ENCODE results near the gene SLC3A2. TPM values are rescaled to one million over a fixed set of nuclear protein-coding genes. Genes with fewer than 3 reads are reported as not detected.
"Not testable (repeated sequence)": the region's sequence is repeated elsewhere in the genome, so short reads cannot be mapped to it uniquely, and the experiment has no call there.

The SLC3A2 gene
- total RNA-seq, result 245 TPM

- DNase-seq (ENCODE audit: low spot score), result peak; percentile 93
Measured at GRCh38 chr11:62880803-62881578, at the start of gene SLC3A2. Gene SLC3A2, plus strand, starts transcription at chr11:62880896. Its CDS starts 128 bp downstream, at chr11:62881024.

DNA sequence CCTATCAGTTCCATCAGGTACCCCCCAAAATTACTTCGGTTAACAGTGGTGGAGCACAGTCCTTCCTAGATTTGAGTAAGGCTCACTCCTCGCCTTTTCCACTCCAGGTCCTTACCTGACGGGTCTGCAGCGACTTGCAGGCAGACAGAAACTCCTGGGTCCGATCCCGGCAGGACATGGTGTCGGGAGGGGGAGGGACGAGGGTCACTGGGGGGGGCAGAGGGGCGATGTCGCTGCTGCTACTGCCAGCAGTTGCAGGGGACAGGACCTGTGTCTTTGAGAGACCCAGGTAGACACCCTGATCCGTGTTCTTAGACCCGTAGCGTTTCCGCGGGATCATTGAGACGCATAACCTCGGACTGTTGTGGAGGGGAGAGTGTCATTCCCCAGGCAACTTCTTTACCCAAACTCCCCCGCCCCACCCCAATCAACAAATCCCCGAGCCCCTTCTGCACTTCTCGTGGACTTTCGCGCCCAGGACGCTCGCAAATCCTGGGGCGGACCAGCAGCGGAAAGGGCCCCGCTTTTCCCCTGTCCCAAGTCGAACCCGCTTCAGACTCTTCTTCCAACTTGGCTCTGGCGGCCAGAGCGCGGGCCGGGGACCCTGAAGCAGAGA is 49.7 kb upstream of the SLC3A2 start:
- DNase-seq (ENCODE audit: low spot score), result no peak

- DNase-seq (ENCODE audit: low spot score), result peak; percentile 100
Measured at GRCh38 chr11:62831520-62832335, 49.0 kb upstream of the SLC3A2 start, which contains the start of gene STX5. Gene STX5, minus strand, starts transcription at chr11:62832051. Its CDS starts 808 bp downstream, at chr11:62831243.

DNA sequence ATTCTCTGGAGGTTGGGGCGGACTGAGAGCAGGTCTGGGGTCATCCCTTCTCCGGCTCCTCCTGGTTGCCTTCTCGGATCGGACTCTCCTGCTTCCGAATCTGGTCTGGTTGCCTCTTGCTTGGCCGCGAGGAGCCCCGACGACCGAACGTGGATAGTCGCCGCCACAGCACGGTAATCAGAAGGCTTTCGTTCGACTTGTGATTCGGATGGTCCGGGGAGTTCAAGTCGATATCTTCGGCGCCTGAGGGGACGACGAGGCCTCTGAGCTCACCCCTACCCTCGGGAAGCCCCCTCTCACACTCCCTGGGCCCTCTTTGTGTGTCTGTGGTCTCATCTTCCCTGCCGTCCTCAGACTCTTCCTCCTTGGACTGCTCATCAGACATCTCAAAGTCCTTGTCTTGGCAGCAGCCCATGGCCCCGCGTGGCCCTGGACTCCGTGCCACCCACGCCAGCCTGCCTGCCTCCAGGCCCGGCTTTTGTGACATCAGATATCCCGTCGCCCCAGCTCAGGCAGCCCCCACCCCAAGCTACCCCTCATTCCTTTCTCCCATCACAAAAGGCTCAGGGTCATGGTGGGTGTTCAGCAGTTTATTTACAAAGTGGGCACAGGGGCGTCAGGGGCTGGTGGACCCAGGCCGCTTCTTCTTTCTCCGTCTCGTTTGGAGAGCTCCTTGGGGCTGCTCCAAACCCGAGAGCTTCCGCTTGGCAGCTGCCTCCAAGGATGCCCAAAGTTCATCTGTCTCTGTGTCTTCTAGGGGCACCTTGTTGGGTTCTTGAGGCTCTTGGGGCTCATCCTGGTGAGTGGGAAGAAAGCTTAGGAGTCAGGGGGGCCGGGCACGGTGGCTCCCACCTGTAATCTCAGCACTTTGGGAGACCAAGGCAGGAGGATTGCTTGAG is 48.1 kb upstream of the SLC3A2 start, which contains the start of gene TEX54:
TSS of gene TEX54 (minus strand) at position 506 of the 899 bp plus-strand sequence.
- no peak for DNase-seq (ENCODE audit: low spot score)

DNA sequence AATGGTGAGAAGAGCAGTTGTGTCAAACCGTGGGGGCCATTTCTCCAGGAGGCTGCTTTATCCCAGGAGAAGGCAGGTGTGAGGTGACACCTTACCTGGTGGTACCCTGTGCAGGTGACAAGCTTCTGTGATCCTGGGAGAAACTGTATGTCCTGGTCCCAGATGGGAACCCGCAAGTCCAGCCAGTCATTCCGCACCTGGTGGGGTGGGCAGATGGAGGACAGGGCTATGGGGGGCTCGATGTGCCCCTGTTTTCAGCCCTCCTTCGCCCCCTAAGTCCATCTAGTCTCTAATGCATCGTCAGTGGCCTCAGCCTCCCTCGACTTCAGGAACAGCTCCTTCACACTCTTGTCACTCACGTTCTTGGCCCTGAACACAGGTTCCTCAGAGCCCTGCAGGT is 45.4 kb upstream of the SLC3A2 start:
- DNase-seq (ENCODE audit: low spot score), result no peak

GRCh38 chr11:62839050-62839945 is 41.4 kb upstream of the SLC3A2 start, which contains the start of gene WDR74:
Gene WDR74, minus strand, starts transcription at chr11:62839590. Its CDS starts 20 bp downstream, at chr11:62839570.
- DNase-seq (ENCODE audit: low spot score), result peak; percentile 94

- peak; percentile 72 for DNase-seq (ENCODE audit: low spot score)
Measured at GRCh38 chr11:62840721-62841360, 39.9 kb upstream of the SLC3A2 start.

GRCh38 chr11:62841361-62842170 is 39.1 kb upstream of the SLC3A2 start:
- DNase-seq (ENCODE audit: low spot score), result peak; percentile 90

- no peak for DNase-seq (ENCODE audit: low spot score)
Measured at GRCh38 chr11:62842171-62842741, 38.4 kb upstream of the SLC3A2 start.

DNA sequence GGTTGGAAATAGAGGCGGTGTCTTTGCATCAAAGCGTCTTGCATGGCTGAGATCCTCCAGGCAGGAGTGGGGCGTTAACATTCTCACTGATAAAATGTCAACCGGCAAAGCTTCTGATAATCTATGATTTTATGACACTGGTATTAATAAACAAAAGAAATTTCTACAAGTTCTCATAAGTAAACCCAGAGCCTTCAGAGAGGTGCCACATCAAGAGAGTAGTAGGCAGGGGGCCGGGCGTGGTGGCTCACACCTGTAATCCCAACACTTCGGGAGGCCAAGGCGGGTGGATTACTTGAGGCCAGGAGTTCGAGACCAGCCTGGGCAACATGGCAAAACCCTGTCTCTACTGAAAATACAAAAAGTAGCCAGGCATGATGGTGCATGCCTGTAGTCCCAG is 37.8 kb upstream of the SLC3A2 start:
- DNase-seq (ENCODE audit: low spot score), result not testable (repeated sequence)

- DNase-seq (ENCODE audit: low spot score), result no peak
Measured at GRCh38 chr11:62843466-62843865, 37.2 kb upstream of the SLC3A2 start.

DNA sequence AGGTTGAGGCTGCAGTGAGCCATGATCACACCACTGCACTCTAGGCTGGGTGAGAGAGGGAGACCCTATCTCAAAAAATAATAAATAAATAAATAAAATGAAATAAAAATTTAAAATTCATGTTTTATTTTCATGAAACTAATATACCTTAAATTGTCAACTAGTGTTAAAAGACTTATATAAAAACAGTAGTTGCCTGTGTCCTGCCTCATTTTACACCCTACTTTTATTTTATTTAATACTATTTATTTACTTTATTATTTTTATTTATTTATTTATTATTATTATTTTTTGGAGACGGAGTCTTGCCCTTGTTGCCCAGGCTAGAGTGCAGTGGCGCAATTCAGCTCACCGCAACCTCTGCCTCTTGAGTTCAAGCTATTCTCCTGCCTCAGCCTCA is 36.5 kb upstream of the SLC3A2 start:
- DNase-seq (ENCODE audit: low spot score), result no peak

- DNase-seq (ENCODE audit: low spot score), result no peak
Measured at GRCh38 chr11:62846177-62846576, 34.5 kb upstream of the SLC3A2 start.

DNA sequence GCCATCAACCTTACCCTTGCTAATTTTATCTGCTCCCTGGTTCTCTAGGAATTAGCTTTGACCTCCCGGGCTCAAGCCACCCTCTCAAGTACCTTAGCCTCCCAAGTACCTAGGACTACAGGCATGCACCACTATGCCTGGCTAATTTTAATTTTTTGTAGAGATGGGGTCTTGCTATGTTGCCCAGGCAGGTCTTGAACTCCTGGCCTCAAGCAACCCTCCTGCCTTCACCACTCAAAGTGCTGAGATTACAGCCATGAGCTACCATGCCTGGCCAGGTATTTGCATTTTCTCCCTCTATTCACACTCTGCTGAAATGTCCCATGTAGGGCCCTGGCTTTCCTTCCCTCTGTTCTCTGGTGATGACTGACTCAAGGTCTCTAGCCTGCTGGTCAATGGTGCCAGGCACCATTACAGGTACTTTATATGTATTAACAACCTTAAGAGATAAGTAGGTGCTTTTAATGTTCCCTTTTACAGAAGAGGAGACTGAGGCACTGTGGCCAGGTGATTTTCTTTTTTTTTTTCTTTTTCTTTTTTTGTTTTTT is 32.9 kb upstream of the SLC3A2 start:
- DNase-seq (ENCODE audit: low spot score), result no peak

DNA sequence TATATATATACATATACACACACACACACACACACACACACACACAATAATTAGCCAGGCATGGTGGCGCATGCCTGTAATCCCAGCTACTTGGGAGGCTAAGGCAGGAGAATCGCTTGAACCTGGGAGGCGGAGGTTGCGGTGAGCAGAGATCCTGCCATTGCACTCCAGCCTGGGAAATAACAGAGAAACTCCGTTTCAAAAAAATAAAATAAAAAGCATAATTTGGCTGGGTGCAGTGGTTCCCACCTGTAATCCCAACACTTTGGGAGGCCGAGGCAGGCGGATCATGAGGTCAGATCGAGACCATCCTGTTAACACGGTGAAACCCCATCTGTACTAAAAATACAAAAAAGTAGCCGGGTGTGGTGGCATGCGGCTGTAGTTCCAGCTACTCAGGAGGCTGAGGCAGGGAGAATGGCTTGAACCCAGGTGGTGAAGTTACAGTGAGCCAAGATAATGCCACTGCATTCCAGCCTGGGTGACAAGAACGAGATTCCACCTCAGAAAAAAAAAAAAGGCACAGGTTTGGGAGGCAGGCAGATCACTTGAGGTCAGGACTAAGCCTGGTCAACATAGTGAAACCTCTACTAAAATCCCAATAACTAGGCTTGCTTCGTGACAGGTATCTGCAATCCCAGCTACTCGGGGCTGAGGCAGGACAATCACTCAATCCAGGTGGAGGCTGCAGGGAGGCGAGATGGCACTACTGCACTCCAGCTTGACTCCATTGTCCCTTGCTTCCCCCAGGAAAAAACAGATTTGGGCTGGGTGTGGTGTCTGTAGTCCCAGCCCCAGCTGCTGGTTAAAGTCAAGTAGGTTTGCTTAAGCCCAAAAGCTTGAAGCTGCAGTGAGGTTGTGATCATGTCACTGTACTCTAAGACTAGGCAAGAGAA is 29.5 kb upstream of the SLC3A2 start:
- no peak for DNase-seq (ENCODE audit: low spot score)

- no peak for DNase-seq (ENCODE audit: low spot score)
Measured at GRCh38 chr11:62851807-62852522, 28.7 kb upstream of the SLC3A2 start.

All from ureter (tissue), 1 donor.